ENCODE data around the gene FBXL17. TPM values are rescaled to one million over a fixed set of nuclear protein-coding genes. Genes with fewer than 3 reads are reported as not detected.

Gene FBXL17
- total and polyA plus RNA-seq, 2 of the 13 experiments (the other 11 are each of a cell fraction or from before 2014, with no cell fraction given): 3.0 to 7.9 TPM

DNA sequence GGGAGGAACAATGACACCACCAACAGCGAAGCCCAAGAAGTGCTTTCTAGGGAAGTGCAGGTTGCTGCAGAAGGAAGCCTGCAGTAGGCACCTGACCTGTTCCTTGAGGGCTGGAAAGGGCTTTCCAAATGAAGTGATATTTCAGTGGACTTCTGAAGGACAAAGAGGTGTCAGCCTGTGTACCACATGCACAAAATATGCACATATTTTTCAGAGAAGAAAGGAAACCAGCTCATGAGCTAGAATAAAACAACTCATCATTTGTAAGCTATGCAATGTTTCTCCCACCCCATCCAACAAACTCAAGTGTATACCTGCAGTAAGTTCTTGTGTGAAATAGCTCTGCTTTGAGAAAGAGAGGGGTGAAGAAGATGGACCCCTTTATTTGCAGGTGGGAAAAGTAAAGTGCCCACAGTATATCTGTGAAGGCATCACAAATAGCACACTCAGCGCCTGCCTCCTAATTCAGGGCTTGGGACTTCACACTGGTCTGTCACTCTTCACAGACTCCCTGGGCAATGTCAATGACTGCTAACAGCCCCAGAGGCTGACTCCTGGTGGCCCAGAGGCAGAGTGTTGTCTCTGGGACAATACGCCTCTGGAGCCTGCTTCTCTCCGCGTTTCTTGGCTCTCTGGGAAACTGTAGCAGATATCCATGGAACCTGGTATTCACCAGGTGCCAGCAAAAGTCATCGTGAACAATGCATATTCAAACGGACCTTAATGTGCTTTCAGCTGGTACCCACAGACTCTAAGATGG, 513.1 kb downstream of the FBXL17 start (continued):
- no peak for TF ChIP-seq BCL6 (CRISPR knock-in tag; IDR thresholded peaks at IDR 0.05)
- no peak for TF ChIP-seq SSRP1 (CRISPR knock-in tag; IDR thresholded peaks at IDR 0.05)
- TF ChIP-seq KAT8 (CRISPR knock-in tag; IDR thresholded peaks at IDR 0.05): no peak
- TF ChIP-seq NFIB (CRISPR knock-in tag; IDR thresholded peaks at IDR 0.05; ENCODE audit: borderline replicate concordance): no peak
- no peak for TF ChIP-seq ISL2 (CRISPR knock-in tag; IDR thresholded peaks at IDR 0.05)
- TF ChIP-seq ZNF629 (CRISPR knock-in tag; conservative IDR thresholded peaks at IDR 0.05): no peak
- TF ChIP-seq ZNF790 (CRISPR knock-in tag; IDR thresholded peaks at IDR 0.05; ENCODE audit: borderline replicate concordance): no peak

DNA sequence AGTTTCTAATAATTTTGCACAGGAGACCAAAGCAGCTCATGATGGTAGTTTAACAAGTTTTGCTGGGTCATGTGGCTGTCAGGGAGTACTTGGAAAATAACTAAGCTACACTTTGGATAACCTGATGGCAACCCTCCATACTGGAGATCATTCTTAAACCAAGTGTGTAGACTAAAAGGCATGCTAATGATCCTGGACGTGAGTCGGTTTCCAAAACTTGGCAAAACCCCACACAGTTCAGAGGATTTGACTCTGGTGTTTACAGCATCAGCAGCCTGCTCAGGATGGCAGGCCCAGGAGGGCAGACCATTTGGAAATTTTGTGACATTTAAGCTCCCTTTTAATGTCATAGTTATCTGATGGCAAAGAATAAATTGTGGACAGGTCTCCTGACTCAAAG, 514.6 kb downstream of the FBXL17 start:
- H3K9ac ChIP-seq (ENCODE audit: insufficient read depth, low read depth, low read length): no peak overlapping the region
- H3K9me3 ChIP-seq (ENCODE audit: low read length): no peaks in the 10 kb centered on the region
- FAIRE-seq (no peak), DNase-seq (ENCODE audit: low spot score) (no peak), ATAC-seq (no peak)
- no TSS peak for BruUV-seq (replicated peaks)
- no peaks in the 10 kb centered on the region for H3K4me1 ChIP-seq (ENCODE audit: insufficient read depth, low read length)
- ChIA-PET CTCF (ENCODE audit: low intra/inter-chr PET ratio, low total read pairs) (no interaction called here), POLR2A (no interaction called here)
- H3K36me3 ChIP-seq (replicated peaks in 1 of 2; ENCODE audit: control insufficient read depth in 1 of 2, insufficient read depth in 2 of 2, low read length in 2 of 2): no peaks in the 10 kb centered on the region
- H3K79me2 ChIP-seq (ENCODE audit: insufficient read depth, low read length): no peaks in the 10 kb centered on the region
- no peak overlapping the region for H3K27ac ChIP-seq (ENCODE audit: extremely low read length, insufficient read depth, low read length)
- H3K27me3 ChIP-seq (ENCODE audit: control insufficient read depth in 1 of 2, insufficient read depth in 2 of 2, low read length in 2 of 2): no peaks in the 10 kb centered on the region
- intact Hi-C loops (cut with micrococcal nuclease; ENCODE audit: unreplicated experiment): no loop called here
- no peaks in the 10 kb centered on the region for H4K20me1 ChIP-seq (ENCODE audit: insufficient read depth, low read length)
- H2AFZ ChIP-seq (ENCODE audit: low read length): no peak overlapping the region
- H3K4me3 ChIP-seq (replicated peaks in 1 of 3; ENCODE audit: insufficient read depth in 1 of 3, low read depth in 2 of 3, low read length in 3 of 3): no peak overlapping the region
- H3K4me2 ChIP-seq (ENCODE audit: low read depth, low read length): no peak overlapping the region
- WGBS (ENCODE audit: low lambda C conversion rate): 100% methylated on average over 2 of the region's 2 CpGs
- in situ Hi-C loops (cut with HindIII; ENCODE audit: extremely low pct_ligation_motif_present, low pct_unique_long_range_greater_than_20kb): no loop called here
- TF ChIP-seq, protein P1, sequence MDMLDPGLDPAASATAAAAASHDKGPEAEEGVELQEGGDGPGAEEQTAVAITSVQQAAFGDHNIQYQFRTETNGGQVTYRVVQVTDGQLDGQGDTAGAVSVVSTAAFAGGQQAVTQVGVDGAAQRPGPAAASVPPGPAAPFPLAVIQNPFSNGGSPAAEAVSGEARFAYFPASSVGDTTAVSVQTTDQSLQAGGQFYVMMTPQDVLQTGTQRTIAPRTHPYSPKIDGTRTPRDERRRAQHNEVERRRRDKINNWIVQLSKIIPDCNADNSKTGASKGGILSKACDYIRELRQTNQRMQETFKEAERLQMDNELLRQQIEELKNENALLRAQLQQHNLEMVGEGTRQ (IDR thresholded peaks at IDR 0.05; ENCODE audit: low read depth, low read length): no peak
- TF ChIP-seq, protein P1 (CRISPR knock-in tag; IDR thresholded peaks at IDR 0.05; ENCODE audit: borderline replicate concordance): no peak
- no peak for TF ChIP-seq GTF2F1 (IDR thresholded peaks at IDR 0.05; ENCODE audit: low read length)
- no peak for TF ChIP-seq CCDC6 (CRISPR knock-in tag; IDR thresholded peaks at IDR 0.05)
- TF ChIP-seq ZNF343 (CRISPR knock-in tag; IDR thresholded peaks at IDR 0.05): no peak
- TF ChIP-seq PAF1 (CRISPR knock-in tag; IDR thresholded peaks at IDR 0.05): no peak
- no peak for TF ChIP-seq ZKSCAN1 (IDR thresholded peaks at IDR 0.05; ENCODE audit: low read length)
- TF ChIP-seq, protein P2, sequence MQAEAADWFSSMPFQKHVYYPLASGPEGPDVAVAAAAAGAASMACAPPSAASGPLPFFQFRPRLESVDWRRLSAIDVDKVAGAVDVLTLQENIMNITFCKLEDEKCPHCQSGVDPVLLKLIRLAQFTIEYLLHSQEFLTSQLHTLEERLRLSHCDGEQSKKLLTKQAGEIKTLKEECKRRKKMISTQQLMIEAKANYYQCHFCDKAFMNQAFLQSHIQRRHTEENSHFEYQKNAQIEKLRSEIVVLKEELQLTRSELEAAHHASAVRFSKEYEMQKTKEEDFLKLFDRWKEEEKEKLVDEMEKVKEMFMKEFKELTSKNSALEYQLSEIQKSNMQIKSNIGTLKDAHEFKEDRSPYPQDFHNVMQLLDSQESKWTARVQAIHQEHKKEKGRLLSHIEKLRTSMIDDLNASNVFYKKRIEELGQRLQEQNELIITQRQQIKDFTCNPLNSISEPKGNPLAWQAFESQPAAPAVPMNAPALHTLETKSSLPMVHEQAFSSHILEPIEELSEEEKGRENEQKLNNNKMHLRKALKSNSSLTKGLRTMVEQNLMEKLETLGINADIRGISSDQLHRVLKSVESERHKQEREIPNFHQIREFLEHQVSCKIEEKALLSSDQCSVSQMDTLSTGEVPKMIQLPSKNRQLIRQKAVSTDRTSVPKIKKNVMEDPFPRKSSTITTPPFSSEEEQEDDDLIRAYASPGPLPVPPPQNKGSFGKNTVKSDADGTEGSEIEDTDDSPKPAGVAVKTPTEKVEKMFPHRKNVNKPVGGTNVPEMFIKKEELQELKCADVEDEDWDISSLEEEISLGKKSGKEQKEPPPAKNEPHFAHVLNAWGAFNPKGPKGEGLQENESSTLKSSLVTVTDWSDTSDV (CRISPR knock-in tag; IDR thresholded peaks at IDR 0.05): no peak
- TF ChIP-seq, protein P3, sequence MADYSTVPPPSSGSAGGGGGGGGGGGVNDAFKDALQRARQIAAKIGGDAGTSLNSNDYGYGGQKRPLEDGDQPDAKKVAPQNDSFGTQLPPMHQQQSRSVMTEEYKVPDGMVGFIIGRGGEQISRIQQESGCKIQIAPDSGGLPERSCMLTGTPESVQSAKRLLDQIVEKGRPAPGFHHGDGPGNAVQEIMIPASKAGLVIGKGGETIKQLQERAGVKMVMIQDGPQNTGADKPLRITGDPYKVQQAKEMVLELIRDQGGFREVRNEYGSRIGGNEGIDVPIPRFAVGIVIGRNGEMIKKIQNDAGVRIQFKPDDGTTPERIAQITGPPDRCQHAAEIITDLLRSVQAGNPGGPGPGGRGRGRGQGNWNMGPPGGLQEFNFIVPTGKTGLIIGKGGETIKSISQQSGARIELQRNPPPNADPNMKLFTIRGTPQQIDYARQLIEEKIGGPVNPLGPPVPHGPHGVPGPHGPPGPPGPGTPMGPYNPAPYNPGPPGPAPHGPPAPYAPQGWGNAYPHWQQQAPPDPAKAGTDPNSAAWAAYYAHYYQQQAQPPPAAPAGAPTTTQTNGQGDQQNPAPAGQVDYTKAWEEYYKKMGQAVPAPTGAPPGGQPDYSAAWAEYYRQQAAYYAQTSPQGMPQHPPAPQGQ (CRISPR knock-in tag; IDR thresholded peaks at IDR 0.05; ENCODE audit: borderline replicate concordance): no peak
- no peak for TF ChIP-seq MED8 (CRISPR knock-in tag; IDR thresholded peaks at IDR 0.05; ENCODE audit: insufficient replicate concordance)
- TF ChIP-seq PTBP1 (IDR thresholded peaks at IDR 0.05; ENCODE audit: low read depth, low read length, poor library complexity, severe bottlenecking): no peak
